GM12878 (cell line): ENCODE measurements around the gene TM4SF18. TPM values are rescaled to one million over a fixed set of nuclear protein-coding genes. Genes with fewer than 3 reads are reported as not detected.

Experiments used
- ATAC-seq: fragments of 200-7000 bp; cut with Tn5 transposase; 3 replicates; pipeline ENCODE4 v1.9.1; 2020; ENCODE audit warnings: mild to moderate bottlenecking, moderate library complexity
- BruUV-seq: library from RNA; stranded (reverse); fragments of 400-500 nt; replicated peaks from 2 replicates; lab custom pipeline; 2021; lab: Mats Ljungman, UMichigan
- CTCF ChIA-PET: fragments of 300-600 bp; sonication (Branson Sonifier 250); formaldehyde crosslinking; extraction: SDS; loops from one replicate; lab custom pipeline; 2021; ENCODE audit warnings: inconsistent platforms; lab: Yijun Ruan, JAX
- POLR2A ChIA-PET: fragments of 350-600 bp; formaldehyde crosslinking; extraction: SDS; loops from one replicate; lab custom pipeline; 2021; ENCODE audit warnings: inconsistent platforms; lab: Charles Lee
- RAD21 ChIA-PET: fragments of 300-600 bp; sonication (Branson Sonifier 250); formaldehyde crosslinking; loops from one replicate; lab custom pipeline; 2023; ENCODE audit warnings: antibody characterized with exemption; ENCODE audit not compliant: unreplicated experiment; lab: Charles Lee
- SMC1A ChIA-PET: fragments of 300-600 bp; sonication (Branson Sonifier 250); formaldehyde crosslinking; loops from one replicate; lab custom pipeline; 2023; ENCODE audit not compliant: unreplicated experiment, uncharacterized antibody; lab: Charles Lee
- DNase-seq: peaks from one replicate; pipeline ENCODE4 v3.0.0-alpha.2; 2011; ENCODE audit warnings: low read depth, low spot score
- FAIRE-seq: peaks from 3 replicates; lab custom pipeline; 2011; peaks lifted over from hg19 to GRCh38; lab: Jason Lieb, UNC
- H2AFZ ChIP-seq: 2 replicates; pipeline ENCODE4 v1.6.0; 2011; ENCODE audit warnings: low read depth, low read length, control low read depth; ENCODE audit not compliant: control insufficient read depth
- H3K27ac ChIP-seq: 2 replicates; pipeline ENCODE4 v1.5.1; 2011; ENCODE audit warnings: control low read depth; ENCODE audit not compliant: control insufficient read depth, insufficient read depth
- H3K27me3 ChIP-seq, 2 experiments: replicated peaks in 1 of 2; 2 replicates each; pipeline versions ENCODE4 v1.6.0 to v1.6.1; 2011; ENCODE audit warnings: low read length in 1 of 2; ENCODE audit not compliant: control insufficient read depth in 2 of 2, insufficient read depth in 2 of 2
- H3K36me3 ChIP-seq, 2 experiments: 2 replicates each; pipeline ENCODE4 v1.5.1; 2011; ENCODE audit warnings: low read length in 1 of 2; ENCODE audit not compliant: control insufficient read depth in 2 of 2, insufficient read depth in 2 of 2
- H3K4me1 ChIP-seq: 2 replicates; pipeline ENCODE4 v1.6.1; 2011; ENCODE audit warnings: mild to moderate bottlenecking, low read length, moderate library complexity, mixed read lengths; ENCODE audit not compliant: control insufficient read depth, insufficient read depth
- H3K4me2 ChIP-seq: 2 replicates; pipeline ENCODE4 v1.6.0; 2011; ENCODE audit warnings: control low read depth; ENCODE audit not compliant: control insufficient read depth, insufficient read depth
- H3K4me3 ChIP-seq: fragments of 200-600 bp; sonication (generic); 2 replicates; pipeline ENCODE4 v1.5.1; 2016
- H3K79me2 ChIP-seq: 2 replicates; pipeline ENCODE4 v1.6.0; 2011; ENCODE audit warnings: low read length; ENCODE audit not compliant: control insufficient read depth, insufficient read depth
- H3K9ac ChIP-seq: 2 replicates; pipeline ENCODE4 v1.8.0; 2011; ENCODE audit warnings: low read length, control low read depth, mixed read lengths; ENCODE audit not compliant: control insufficient read depth, insufficient read depth
- H3K9me3 ChIP-seq: replicated peaks from 3 replicates; pipeline ENCODE4 v1.5.1; 2011; ENCODE audit warnings: mild to moderate bottlenecking, low read length; ENCODE audit not compliant: control insufficient read depth, insufficient read depth
- H4K20me1 ChIP-seq: 2 replicates; pipeline ENCODE4 v1.6.0; 2011; ENCODE audit not compliant: control insufficient read depth, insufficient read depth
- BHLHE40 ChIP-seq, 2 experiments: fragments of 450-650 bp in 1 of 2; IDR thresholded peaks; 2 replicates each; pipeline ENCODE4 v1.6.1; 2011 to 2017; ENCODE audit warnings: low read depth in 2 of 2, borderline replicate concordance in 1 of 2, improper control_type of control experiment in 1 of 2, low read length in 1 of 2, mild to moderate bottlenecking in 1 of 2
- CTCF ChIP-seq, 3 experiments: IDR thresholded peaks in 2 of 3; conservative IDR thresholded peaks in 1 of 3; 2 replicates each; pipeline ENCODE4 v1.5.1; 2011; ENCODE audit warnings: low read depth in 3 of 3, low read length in 3 of 3, mild to moderate bottlenecking in 3 of 3, control low read depth in 2 of 3, moderate library complexity in 2 of 3, inconsistent platforms in 1 of 3, mixed read lengths in 1 of 3; ENCODE audit not compliant: control insufficient read depth in 2 of 3, insufficient read depth in 1 of 3; ENCODE audit errors: extremely low read depth in 1 of 3
- DPF2 ChIP-seq: fragments of 450-650 bp; IDR thresholded peaks from 2 replicates; pipeline ENCODE4 v1.6.1; 2017; ENCODE audit warnings: mild to moderate bottlenecking
- ELK1 ChIP-seq: IDR thresholded peaks from 2 replicates; pipeline ENCODE4 v1.6.1; 2012; ENCODE audit warnings: low read depth, low read length, improper control_type of control experiment
- MTA2 ChIP-seq: fragments of 450-650 bp; IDR thresholded peaks from 2 replicates; pipeline ENCODE4 v1.6.1; 2016; ENCODE audit warnings: low read depth, mild to moderate bottlenecking, moderate library complexity
- MXI1 ChIP-seq: fragments of 150-350 bp; IDR thresholded peaks from 2 replicates; pipeline ENCODE4 v1.6.1; 2011; ENCODE audit warnings: low read depth, mild to moderate bottlenecking, inconsistent platforms, low read length, improper control_type of control experiment
- MYB ChIP-seq: fragments of 150-350 bp; IDR thresholded peaks from 2 replicates; pipeline ENCODE4 v1.6.1; 2014; ENCODE audit warnings: mild to moderate bottlenecking, low read depth, low read length, borderline replicate concordance
- NR2C1 ChIP-seq: fragments of 450-650 bp; IDR thresholded peaks from 2 replicates; pipeline ENCODE4 v1.6.1; 2017; ENCODE audit warnings: antibody characterized with exemption, mild to moderate bottlenecking, moderate library complexity
- RFX5 ChIP-seq: IDR thresholded peaks from 2 replicates; pipeline ENCODE4 v1.6.1; 2011; ENCODE audit warnings: low read depth, low read length, improper control_type of control experiment
- SMC3 ChIP-seq: IDR thresholded peaks from 2 replicates; pipeline ENCODE4 v1.6.1; 2011; ENCODE audit warnings: low read length, improper control_type of control experiment, borderline replicate concordance
- SPI1 ChIP-seq: IDR thresholded peaks from 2 replicates; pipeline ENCODE4 v1.6.1; 2011; ENCODE audit warnings: low read depth, mild to moderate bottlenecking, low read length, moderate library complexity, borderline replicate concordance; ENCODE audit not compliant: insufficient read depth
- SUPT20H ChIP-seq: IDR thresholded peaks from 2 replicates; pipeline ENCODE4 v1.6.1; 2011; ENCODE audit warnings: low read depth, mild to moderate bottlenecking, low read length, moderate library complexity, borderline replicate concordance; ENCODE audit not compliant: control insufficient read depth
- TAF1 ChIP-seq: IDR thresholded peaks from 2 replicates; pipeline ENCODE4 v1.6.1; 2011; ENCODE audit warnings: mild to moderate bottlenecking, low read depth, low read length, borderline replicate concordance
- USF1 ChIP-seq: IDR thresholded peaks from 2 replicates; pipeline ENCODE4 v1.6.1; 2011; ENCODE audit warnings: borderline replicate concordance, low read depth, mild to moderate bottlenecking, moderate library complexity, mixed read lengths, low read length; ENCODE audit not compliant: insufficient read depth; ENCODE audit errors: extremely low read length
- ZBTB33 ChIP-seq: fragments of 450-650 bp; IDR thresholded peaks from 2 replicates; pipeline ENCODE4 v1.6.1; 2017; ENCODE audit warnings: mild to moderate bottlenecking
- ZNF207 ChIP-seq: fragments of 450-650 bp; IDR thresholded peaks from 2 replicates; pipeline ENCODE4 v1.6.1; 2014; ENCODE audit warnings: antibody characterized with exemption, mild to moderate bottlenecking, borderline replicate concordance
- ZNF384 ChIP-seq: IDR thresholded peaks from 2 replicates; pipeline ENCODE4 v1.6.1; 2012; ENCODE audit warnings: low read depth, mild to moderate bottlenecking, low read length, improper control_type of control experiment, borderline replicate concordance
- WGBS: methylation state at CpG from one replicate; pipeline ENCODE4 v1.1.6; 2016; ENCODE audit warnings: low lambda C conversion rate; ENCODE audit not compliant: insufficient replicate concordance, insufficient coverage; ENCODE audit errors: missing lambda C conversion rate; 5-methylcytosine and 5-hydroxymethylcytosine counted together
- in situ Hi-C: fragments of 300-500 bp; cut with MboI; formaldehyde crosslinking; loops from 9 replicates; pipeline ENCODE4 v1.14.3; 2018; ENCODE audit warnings: mixed read lengths
- intact Hi-C: fragments of 100-400 bp; cut with micrococcal nuclease; formaldehyde crosslinking; loops from one replicate; pipeline ENCODE4 v1.14.2; 2022; ENCODE audit not compliant: unreplicated experiment
- polyA plus RNA-seq, 11 experiments: library from polyadenylated mRNA; depleted of rRNA in 4 of 11; unstranded in 6 of 11; stranded (reverse) in 5 of 11; fragments of >200 nt; fragmentation: Nextera tagmentation in 4 of 11; fragmentation: Illumina TruSeq in 1 of 11; extraction: Ambion mirVana in 4 of 11; extraction: Trizol in 1 of 11; gene quantifications; 1 replicate in 1 of 11; 2 replicates in 10 of 11; pipeline versions ENCODE4 v1.2.1 to v1.2.3, GENCODE V29; 2011 to 2016; ENCODE audit warnings: inconsistent platforms in 2 of 11, missing spikeins in 2 of 11, low read depth in 1 of 11
- total RNA-seq, 4 experiments: library from RNA; depleted of rRNA in 3 of 4; stranded (reverse); fragments of >200 nt in 3 of 4; fragmentation: Illumina TruSeq in 1 of 4; extraction: Trizol in 1 of 4; gene quantifications; 2 replicates each; pipeline versions ENCODE4 v1.2.1 to v1.2.3, GENCODE V29; 2013 to 2021

The TM4SF18 gene
- total and polyA plus RNA-seq, 10 of the 15 experiments (the other 5 are each of a cell fraction or from before 2014, with no cell fraction given): 0.01 TPM; not detected in 9

- in situ Hi-C loops: no loop called here
- H3K4me3 ChIP-seq: no peak overlapping the region
- 37% methylated on average over 2 of the region's 2 CpGs for WGBS
- TF ChIP-seq MXI1: no peak
- TF ChIP-seq CTCF (IDR thresholded peaks at IDR 0.05 in 2 of 3, conservative IDR thresholded peaks at IDR 0.05 in 1 of 3; ENCODE audit: control insufficient read depth in 2 of 3, extremely low read depth in 1 of 3, insufficient read depth in 1 of 3, low read depth in 3 of 3, low read length in 3 of 3): no peak
- no peak for TF ChIP-seq MYB
- TF ChIP-seq TAF1: no peak
- TF ChIP-seq ZBTB33: no peak
- no peak for TF ChIP-seq BHLHE40 (IDR thresholded peaks at IDR 0.05; ENCODE audit: borderline replicate concordance in 1 of 2, low read depth in 2 of 2, low read length in 1 of 2)
- no peak for TF ChIP-seq RFX5
- no peak for TF ChIP-seq NR2C1
- TF ChIP-seq ZNF207: no peak
- TF ChIP-seq MTA2: no peak
- TF ChIP-seq USF1: no peak
- TF ChIP-seq ELK1: no peak
- no peak for TF ChIP-seq SMC3
- no peak for TF ChIP-seq SUPT20H
- no peak for TF ChIP-seq ZNF384
- no peak for TF ChIP-seq DPF2
- TF ChIP-seq SPI1: no peak
Measured at GRCh38 chr3:149363053-149363452, 29.6 kb upstream of the TM4SF18 start.

More at GRCh38 chr3:149363053-149363452, 29.6 kb upstream of the TM4SF18 start:
- no peaks in the 10 kb centered on the region for H3K36me3 ChIP-seq
- no peak overlapping the region for H3K9ac ChIP-seq
- no peak overlapping the region for H3K4me2 ChIP-seq
- H3K4me1 ChIP-seq: no peaks in the 10 kb centered on the region
- ATAC-seq: no peak
- RAD21 ChIA-PET: interaction anchor here (0.9 kb wide), 1 partner anchor 116 kb away, joined by 3 read pairs; no protein-coding TSS in a partner anchor
- no peak for DNase-seq
- BruUV-seq: no TSS peak
- no peak for FAIRE-seq
- POLR2A ChIA-PET: no interaction called here
- no peak overlapping the region for H2AFZ ChIP-seq
- no peaks in the 10 kb centered on the region; a peak in 1 of 4 replicates for H3K27me3 ChIP-seq
- CTCF ChIA-PET: interaction anchor here (1.4 to 2.8 kb wide), 3 partner anchors 10 to 445 kb away, joined by 3 to 11 read pairs (median 4); no protein-coding TSS in a partner anchor
- no peaks in the 10 kb centered on the region for H3K79me2 ChIP-seq
- SMC1A ChIA-PET: interaction anchor here (0.9 to 1.0 kb wide), 2 partner anchors 11 to 126 kb away, joined by 3 to 4 read pairs; no protein-coding TSS in a partner anchor
- H4K20me1 ChIP-seq: no peaks in the 10 kb centered on the region
- no peak overlapping the region for H3K27ac ChIP-seq
- no peaks in the 10 kb centered on the region for H3K9me3 ChIP-seq
- intact Hi-C loops: no loop called here
